ENCODE measurements around the gene DNHD1. TPM values are rescaled to one million over a fixed set of nuclear protein-coding genes. Genes with fewer than 3 reads are reported as not detected.
A peak's percentile ranks its signal among the peaks of the same experiment; 100 is the strongest.

Gene DNHD1
- total RNA-seq, 2 experiments from 2014 or later, result 18.2 to 19.3 TPM

DNA sequence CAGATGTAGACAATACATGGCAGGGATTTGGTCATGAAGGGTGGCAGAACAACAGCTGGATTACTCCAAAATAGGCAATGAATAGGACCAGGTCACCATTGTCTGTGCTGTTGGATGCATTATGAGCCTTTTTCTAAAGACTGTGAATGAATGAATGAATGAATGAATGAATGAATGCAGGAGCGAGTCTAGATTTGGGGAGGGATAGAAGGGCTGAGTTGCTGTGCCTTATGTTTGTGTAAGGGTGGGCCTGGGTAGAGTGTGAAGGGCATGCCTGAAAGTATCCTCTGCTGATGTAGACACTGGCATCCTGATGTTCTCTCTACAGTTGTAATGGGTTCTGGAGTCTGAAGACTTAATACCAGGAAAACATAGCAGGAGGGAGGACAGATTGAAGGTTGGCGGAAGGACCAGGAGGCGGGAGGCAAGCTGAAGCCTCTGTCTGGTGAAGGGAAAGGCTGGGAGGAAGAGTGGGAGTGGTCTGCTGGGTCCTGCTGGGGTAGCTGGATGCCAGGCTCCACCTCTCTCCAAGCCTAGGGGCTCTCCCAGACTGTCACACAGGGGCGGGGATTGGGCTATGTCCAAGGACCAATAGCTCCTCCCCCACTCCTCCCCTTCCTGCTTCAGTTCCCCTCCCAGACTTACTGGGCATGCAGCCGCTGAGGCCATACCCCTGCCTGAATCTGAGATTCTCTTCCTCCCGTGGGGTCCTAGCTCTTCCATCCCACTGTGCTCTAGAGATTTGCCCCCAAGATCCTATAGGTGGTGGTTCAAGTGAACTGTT is 28.2 kb upstream of the DNHD1 start:
- intact Hi-C loops (cut with micrococcal nuclease), result no loop called here
- Mint-ChIP-seq H3K36me3 (ENCODE audit: low read depth) (no peaks in the 10 kb centered on the region), H3K27ac (no peak overlapping the region), H3K4me3 (no peak overlapping the region), H3K9me3 (no peaks in the 10 kb centered on the region), H3K27me3 (ENCODE audit: low read depth) (no peaks in the 10 kb centered on the region), H3K4me1 (ENCODE audit: low read depth) (peaks cover 11% of the 10 kb centered on the region)
- DNase-seq, result peak; percentile 64
- CTCF ChIA-PET, result interaction anchor here (0.9 to 1.3 kb wide), 3 partner anchors 28 to 115 kb away, joined by 3 to 4 read pairs (median 4); partner anchors contain the start of genes HPX and SMPD1

DNA sequence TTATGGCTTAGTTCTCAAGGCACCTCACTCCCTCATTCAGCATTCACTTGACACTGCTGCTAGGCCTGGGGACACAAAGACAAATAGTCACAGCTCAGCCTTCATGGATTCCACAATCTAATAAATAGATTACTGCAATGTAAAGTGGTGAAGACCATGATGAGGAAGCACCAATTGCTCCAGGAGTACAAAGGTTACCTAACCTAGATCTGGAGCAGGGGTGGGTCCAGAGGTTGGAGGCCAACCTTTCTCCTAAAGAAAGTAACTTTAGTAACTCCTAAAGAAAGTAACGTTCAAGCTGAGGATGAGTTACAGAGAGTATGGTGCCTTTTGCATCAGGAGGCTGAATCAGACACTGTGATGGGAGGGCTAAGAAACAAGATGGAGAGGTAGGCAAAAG is 27.5 kb upstream of the DNHD1 start:
- no peak overlapping the region for H3K27ac Mint-ChIP-seq
- DNase-seq, result no peak
- H3K27me3 Mint-ChIP-seq (ENCODE audit: low read depth), result no peaks in the 10 kb centered on the region
- H3K36me3 Mint-ChIP-seq (ENCODE audit: low read depth), result no peaks in the 10 kb centered on the region
- H3K9me3 Mint-ChIP-seq, result no peaks in the 10 kb centered on the region
- no peak overlapping the region for H3K4me3 Mint-ChIP-seq
- H3K4me1 Mint-ChIP-seq (ENCODE audit: low read depth), result peaks cover 15% of the 10 kb centered on the region
- CTCF ChIA-PET, result interaction anchor here (0.9 kb wide), 1 partner anchor 28 kb away, joined by 4 read pairs; the partner anchor contains the start of gene HPX
- intact Hi-C loops (cut with micrococcal nuclease), result no loop called here

DNA sequence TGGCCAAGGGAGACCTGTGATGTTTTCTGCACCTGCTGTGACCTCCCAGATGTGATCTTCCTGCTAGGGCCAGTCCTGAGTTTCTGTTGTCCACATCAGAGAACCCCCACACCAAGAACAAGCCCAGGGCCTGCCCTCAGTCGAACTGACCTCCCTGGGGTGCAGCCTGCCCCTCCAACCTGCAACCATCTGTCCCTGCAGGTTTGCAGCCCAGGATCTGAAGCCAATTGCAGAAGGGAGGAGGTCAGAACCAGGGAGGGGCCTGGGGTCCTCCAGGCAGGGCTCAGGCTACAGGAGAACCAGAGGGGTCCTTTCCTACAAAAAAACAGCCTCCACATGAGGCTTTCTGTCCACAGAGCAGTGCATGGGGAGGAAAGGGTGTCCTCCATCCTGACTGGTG is 24.1 kb upstream of the DNHD1 start:
- H3K27ac Mint-ChIP-seq, result no peak overlapping the region

DNA sequence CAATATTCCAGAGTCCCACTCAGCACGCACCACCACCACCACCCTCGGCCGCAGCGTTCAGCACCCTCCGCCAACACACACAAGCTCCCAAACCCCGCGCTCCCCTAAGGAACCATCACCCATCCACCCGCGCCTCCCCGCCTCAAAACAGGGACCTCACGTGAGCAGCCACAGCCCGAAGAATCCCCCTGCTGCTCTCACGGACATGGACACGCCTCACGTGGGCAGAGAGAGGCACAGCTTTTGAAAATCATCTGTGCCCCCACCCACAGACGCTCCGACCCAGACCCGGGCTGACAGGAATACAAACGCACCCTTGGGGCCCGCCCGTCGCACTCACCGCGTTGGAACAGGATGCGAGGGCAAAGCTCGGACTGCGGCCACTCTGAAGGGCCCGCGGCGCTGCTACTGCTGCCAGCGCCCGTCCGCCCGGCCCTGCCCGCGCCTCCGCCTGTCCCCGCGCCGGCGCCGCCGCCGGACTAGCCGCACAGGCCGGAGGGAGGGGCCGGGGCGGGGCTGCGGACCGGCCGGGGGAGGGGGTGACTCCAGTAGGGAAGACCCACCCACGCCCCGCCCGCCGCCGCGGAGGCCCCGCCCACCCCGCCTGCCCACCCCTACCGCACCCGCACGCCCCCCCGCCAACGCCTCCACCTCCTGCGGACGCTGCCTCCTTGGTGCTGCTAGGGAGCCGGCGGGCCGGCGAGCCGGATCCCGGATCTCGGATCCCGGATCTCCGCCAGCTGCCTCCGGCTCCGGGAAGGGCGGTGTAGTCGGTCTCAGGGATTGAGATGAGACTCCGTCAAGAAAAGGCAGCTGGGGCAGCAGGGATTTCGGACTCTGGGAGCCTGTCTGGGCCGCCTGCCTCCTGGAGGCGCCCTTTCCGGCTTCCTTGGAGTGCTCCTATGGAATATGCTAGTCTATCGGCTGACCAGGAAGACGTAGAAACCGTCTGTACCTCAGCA is 23.3 kb upstream of the DNHD1 start, which contains the start of gene TRIM3:
Gene TRIM3, minus strand, starts transcription at position 491 of the 962 bp plus-strand sequence. CDS start 8,246 bp downstream, outside the sequence.
- no peak within 1 kb of the TSS for H3K27ac Mint-ChIP-seq
- no peaks in the 10 kb centered on the region for H3K27me3 Mint-ChIP-seq (ENCODE audit: low read depth)
- no peaks in the 10 kb centered on the region for H3K9me3 Mint-ChIP-seq
- peaks cover 5% of the 10 kb centered on the region for H3K36me3 Mint-ChIP-seq (ENCODE audit: low read depth)
- CTCF ChIA-PET, result interaction anchor here (0.9 to 2.1 kb wide), 4 partner anchors 8 to 95 kb away, joined by 5 to 12 read pairs (median 8); partner anchors contain the start of genes ARFIP2 and TIMM10B
- peak; percentile 62 for DNase-seq
- peak within 1 kb of the TSS; percentile 80 for H3K4me3 Mint-ChIP-seq
- peaks cover 19% of the 10 kb centered on the region for H3K4me1 Mint-ChIP-seq (ENCODE audit: low read depth)
- intact Hi-C loops (cut with micrococcal nuclease), result loop anchor here (1.0 to 2.0 kb wide), 3 partner anchors 209 to 266 kb away; partner anchors contain the start of genes FHIP1B and MRPL17

More for the DNA sequence above, 24.1 kb upstream of the DNHD1 start:
- Mint-ChIP-seq H3K4me3 (peak overlapping the region; percentile 55), H3K36me3 (ENCODE audit: low read depth) (peaks cover 2% of the 10 kb centered on the region), H3K9me3 (no peaks in the 10 kb centered on the region), H3K27me3 (ENCODE audit: low read depth) (no peaks in the 10 kb centered on the region), H3K4me1 (ENCODE audit: low read depth) (peaks cover 18% of the 10 kb centered on the region)
- CTCF ChIA-PET, result interaction anchor here (1.7 to 2.3 kb wide), 3 partner anchors 9 to 95 kb away, joined by 6 to 21 read pairs (median 6); partner anchors contain the start of genes ARFIP2 and TIMM10B
- intact Hi-C loops (cut with micrococcal nuclease), result loop anchor here (2.0 kb wide), 2 partner anchors 210 to 238 kb away; partner anchors contain the start of genes FHIP1B and MRPL17
- DNase-seq, result no peak

DNA sequence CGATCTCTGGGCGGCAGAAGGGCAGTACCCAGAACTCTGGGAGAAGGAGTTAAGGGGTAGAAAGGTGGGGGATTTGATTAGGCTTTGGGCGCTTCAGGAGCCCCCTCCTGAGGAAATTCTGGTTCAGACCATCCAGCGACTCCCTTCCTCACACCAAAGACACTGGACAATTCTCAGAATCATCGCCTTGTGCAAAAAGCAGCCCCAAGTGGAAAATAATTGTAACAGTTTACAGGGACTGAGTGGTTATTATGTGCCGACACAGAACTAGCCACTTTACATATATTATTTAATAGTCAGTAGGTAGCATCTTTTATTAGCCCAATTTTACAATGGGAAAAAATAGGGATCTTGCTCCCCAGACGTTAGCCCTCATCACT is 22.7 kb upstream of the DNHD1 start:
- Mint-ChIP-seq H3K27me3 (ENCODE audit: low read depth) (no peaks in the 10 kb centered on the region), H3K4me1 (ENCODE audit: low read depth) (peaks cover 23% of the 10 kb centered on the region), H3K36me3 (ENCODE audit: low read depth) (peaks cover 5% of the 10 kb centered on the region), H3K9me3 (no peaks in the 10 kb centered on the region), H3K4me3 (peak overlapping the region; percentile 68), H3K27ac (no peak overlapping the region)
- intact Hi-C loops (cut with micrococcal nuclease), result loop anchor here (1.0 kb wide), 1 partner anchor 265 kb away; no protein-coding TSS in a partner anchor
- DNase-seq, result no peak
- CTCF ChIA-PET, result interaction anchor here (1.6 to 2.1 kb wide), 2 partner anchors 31 to 96 kb away, joined by 9 to 12 read pairs; no protein-coding TSS in a partner anchor

DNA sequence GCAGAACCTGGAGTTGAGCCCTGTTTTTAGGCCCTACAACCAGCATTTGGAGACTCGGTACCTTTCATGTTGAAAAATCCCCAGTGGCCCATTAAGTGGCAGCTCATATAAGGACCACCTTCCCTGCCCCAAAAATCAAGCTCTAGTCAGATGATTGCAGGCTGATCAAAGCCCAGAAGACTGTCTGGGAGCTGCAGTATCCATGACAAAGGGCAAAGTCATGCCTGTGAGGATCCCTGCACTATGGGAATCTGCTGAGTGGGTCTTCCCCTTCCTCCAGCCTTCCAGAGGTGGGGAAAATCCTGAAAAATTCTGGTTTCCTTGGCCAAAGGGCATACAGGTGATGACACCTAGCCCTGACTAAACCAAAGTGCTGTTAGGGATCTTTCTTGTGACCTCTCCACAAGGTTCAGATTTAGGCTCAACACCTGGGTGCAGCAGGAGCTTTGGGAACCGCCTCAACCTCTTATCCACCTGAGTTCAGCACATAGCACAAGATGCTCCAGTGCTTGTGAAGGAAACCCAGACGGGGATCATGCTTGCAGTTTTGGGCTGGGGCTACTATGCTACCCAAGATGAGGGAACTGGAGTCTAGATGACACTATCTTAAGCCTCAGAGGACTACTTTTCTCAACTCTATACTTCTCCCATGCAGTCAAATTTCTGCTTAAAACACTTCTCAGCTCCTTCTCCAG is 22.1 kb upstream of the DNHD1 start:
- H3K36me3 Mint-ChIP-seq (ENCODE audit: low read depth), result peaks cover 5% of the 10 kb centered on the region
- intact Hi-C loops (cut with micrococcal nuclease), result loop anchor here (1.0 kb wide), 1 partner anchor 264 kb away; no protein-coding TSS in a partner anchor
- peak overlapping the region; percentile 57 for H3K27ac Mint-ChIP-seq
- H3K4me3 Mint-ChIP-seq, result no peak overlapping the region
- no peaks in the 10 kb centered on the region for H3K27me3 Mint-ChIP-seq (ENCODE audit: low read depth)
- peaks cover 28% of the 10 kb centered on the region for H3K4me1 Mint-ChIP-seq (ENCODE audit: low read depth)
- no peaks in the 10 kb centered on the region for H3K9me3 Mint-ChIP-seq
- DNase-seq, result no peak
- CTCF ChIA-PET, result interaction anchor here (0.9 to 2.1 kb wide), 6 partner anchors 12 to 112 kb away, joined by 3 to 12 read pairs (median 4); partner anchors contain the start of gene SMPD1

DNA sequence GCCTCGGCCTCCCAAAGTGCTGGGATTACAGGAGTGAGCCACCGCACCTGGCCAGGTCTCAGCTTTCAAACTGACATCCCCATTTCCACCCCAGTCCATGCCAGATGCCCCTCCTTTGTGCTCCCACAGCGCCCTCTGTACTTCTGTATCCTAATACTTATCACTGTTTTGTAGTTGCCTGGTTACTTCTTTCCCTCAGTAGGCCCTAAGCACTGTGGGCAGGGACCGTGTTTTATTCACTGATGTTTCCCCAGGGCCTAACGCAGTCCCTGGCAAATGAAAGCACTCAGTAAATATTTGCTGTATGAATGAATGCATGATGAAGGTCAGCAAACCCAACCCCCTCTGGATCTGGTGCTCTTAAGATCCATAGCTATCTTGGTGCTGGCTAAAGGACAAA is 21.1 kb upstream of the DNHD1 start:
- intact Hi-C loops (cut with micrococcal nuclease), result no loop called here
- H3K4me3 Mint-ChIP-seq, result no peak overlapping the region
- H3K27ac Mint-ChIP-seq, result no peak overlapping the region
- CTCF ChIA-PET, result interaction anchor here (1.0 to 1.6 kb wide), 5 partner anchors 11 to 113 kb away, joined by 3 to 9 read pairs (median 4); no protein-coding TSS in a partner anchor
- H3K36me3 Mint-ChIP-seq (ENCODE audit: low read depth), result peaks cover 5% of the 10 kb centered on the region
- no peaks in the 10 kb centered on the region for H3K27me3 Mint-ChIP-seq (ENCODE audit: low read depth)
- no peak for DNase-seq
- no peaks in the 10 kb centered on the region for H3K9me3 Mint-ChIP-seq
- H3K4me1 Mint-ChIP-seq (ENCODE audit: low read depth), result peaks cover 37% of the 10 kb centered on the region

DNA sequence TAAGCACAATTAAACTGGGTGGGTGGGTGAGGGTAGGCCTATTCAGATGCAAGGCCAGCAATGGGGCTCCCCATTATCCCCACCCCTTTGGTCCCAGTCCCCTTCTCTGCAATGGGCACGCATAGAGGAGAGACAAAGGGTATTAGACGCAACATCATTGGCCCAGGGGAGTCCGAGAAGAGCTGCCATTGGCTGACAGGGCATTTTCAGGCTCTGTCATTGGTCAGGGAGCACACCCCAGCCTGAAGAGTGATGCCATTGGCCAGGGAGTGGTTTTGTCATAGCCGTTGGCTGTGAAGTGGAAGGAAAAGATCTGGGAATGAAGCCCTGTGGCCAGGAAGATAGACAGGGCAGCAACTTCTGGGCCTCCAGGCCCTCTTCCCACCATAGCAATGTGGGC is 20.5 kb upstream of the DNHD1 start:
- intact Hi-C loops (cut with micrococcal nuclease), result no loop called here
- Mint-ChIP-seq H3K4me3 (no peak overlapping the region), H3K4me1 (ENCODE audit: low read depth) (peaks cover 39% of the 10 kb centered on the region), H3K27ac (no peak overlapping the region), H3K9me3 (no peaks in the 10 kb centered on the region), H3K36me3 (ENCODE audit: low read depth) (peaks cover 8% of the 10 kb centered on the region), H3K27me3 (ENCODE audit: low read depth) (no peaks in the 10 kb centered on the region)
- CTCF ChIA-PET, result interaction anchor here (1.0 to 1.4 kb wide), 3 partner anchors 21 to 98 kb away, joined by 3 to 4 read pairs (median 3); no protein-coding TSS in a partner anchor
- DNase-seq, result no peak

DNA sequence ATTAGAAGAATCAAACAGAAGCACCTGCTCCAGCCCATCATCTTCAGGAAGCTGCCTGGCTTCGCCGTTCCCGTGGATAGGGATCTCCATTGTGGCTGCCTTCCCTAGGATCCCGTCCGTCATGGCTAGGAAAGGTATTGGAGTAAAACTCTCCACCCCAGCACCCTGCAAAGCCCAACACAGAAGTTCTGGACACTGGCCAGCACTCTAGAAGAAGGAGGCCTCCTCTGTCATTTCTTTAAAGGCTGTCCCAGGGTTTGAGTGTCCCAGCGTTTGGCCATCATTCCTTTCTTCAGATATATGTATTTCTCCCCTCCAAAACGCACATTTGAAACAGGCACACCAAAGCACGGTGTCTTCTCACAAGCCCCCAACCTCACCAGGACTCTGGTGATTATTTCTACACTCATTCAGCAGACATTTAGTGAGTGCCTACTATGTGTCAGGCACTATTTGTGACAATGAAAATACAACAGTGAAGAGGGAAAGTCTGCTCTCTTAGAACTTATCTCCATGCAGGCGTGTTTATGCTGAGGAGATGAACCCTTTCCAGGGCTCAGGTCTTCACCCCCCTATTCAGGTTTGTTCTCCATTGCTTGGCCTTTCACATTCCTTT is 16.7 kb upstream of the DNHD1 start:
- H3K4me3 Mint-ChIP-seq, result peak overlapping the region; percentile 94
- peaks cover 21% of the 10 kb centered on the region for H3K36me3 Mint-ChIP-seq (ENCODE audit: low read depth)
- no peak for DNase-seq
- peak overlapping the region; percentile 96 for H3K27ac Mint-ChIP-seq
- intact Hi-C loops (cut with micrococcal nuclease), result loop anchor here (2.0 to 5.0 kb wide), 5 partner anchors 42 to 853 kb away; partner anchors contain the start of genes TRIM22 and TRIM34
- H3K4me1 Mint-ChIP-seq (ENCODE audit: low read depth), result peaks cover 38% of the 10 kb centered on the region
- CTCF ChIA-PET, result no interaction called here
- H3K9me3 Mint-ChIP-seq, result no peaks in the 10 kb centered on the region
- H3K27me3 Mint-ChIP-seq (ENCODE audit: low read depth), result no peaks in the 10 kb centered on the region

DNA sequence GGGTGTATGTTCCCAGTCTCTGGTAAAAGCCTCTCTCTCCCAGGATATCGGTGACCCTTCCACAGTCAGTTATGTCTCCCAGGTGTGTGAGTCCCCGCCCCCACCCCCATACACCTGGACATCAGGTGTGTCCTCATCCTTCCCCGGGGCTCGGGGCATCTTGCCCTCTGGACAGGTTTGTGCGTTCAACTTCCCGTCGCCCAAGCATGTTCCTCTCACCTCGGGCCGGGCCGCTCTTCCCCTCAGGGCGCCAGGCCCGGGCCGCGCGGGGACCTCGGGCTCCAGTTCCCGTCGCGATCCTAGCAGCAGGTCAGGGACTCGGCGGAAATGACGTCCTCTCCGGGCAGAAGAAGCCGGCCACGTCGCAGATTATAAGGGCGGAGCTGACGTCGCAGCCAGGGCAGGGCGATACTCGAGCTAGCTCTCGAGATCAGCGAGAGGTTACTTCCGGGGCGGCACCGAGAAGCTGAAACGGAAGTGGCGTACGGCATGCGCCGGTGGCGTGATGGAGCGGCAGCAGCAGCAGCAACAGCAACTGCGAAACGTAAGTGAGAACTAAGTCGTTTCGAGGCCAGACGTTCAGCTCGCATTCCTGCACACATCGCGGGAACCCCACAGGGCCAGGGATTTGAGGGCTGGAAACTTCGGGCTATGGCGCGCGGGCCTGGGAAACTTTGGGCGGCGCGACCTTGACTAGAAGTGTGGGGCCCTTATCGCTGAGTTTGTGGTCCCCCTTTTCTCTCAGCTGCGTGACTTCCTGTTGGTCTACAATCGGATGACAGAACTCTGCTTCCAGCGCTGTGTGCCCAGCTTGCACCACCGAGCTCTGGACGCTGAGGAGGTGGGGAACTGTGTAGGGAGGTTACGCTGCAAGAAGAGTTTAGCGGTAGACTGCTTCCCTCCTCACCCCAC is 15.8 kb upstream of the DNHD1 start, which contains the start of the genes ARFIP2 and TIMM10B:
Gene ARFIP2, minus strand, starts transcription at position 320 of the 912 bp plus-strand sequence. CDS start 910 bp downstream, outside the sequence.
Gene TIMM10B, plus strand, starts transcription at position 490 of the 912 bp plus-strand sequence. Its CDS starts 16 bp downstream, at position 506.
- Mint-ChIP-seq H3K9me3 (no peaks in the 10 kb centered on the region), H3K27ac (peak within 1 kb of the TSS; percentile 96)

More for the DNA sequence above, 15.8 kb upstream of the DNHD1 start, which contains the start of the genes ARFIP2 and TIMM10B:
- no peaks in the 10 kb centered on the region for H3K27me3 Mint-ChIP-seq (ENCODE audit: low read depth)
- intact Hi-C loops (cut with micrococcal nuclease), result loop anchor here (1.0 to 5.0 kb wide), 13 partner anchors 42 to 854 kb away; partner anchors contain the start of genes APBB1, FHIP1B, MRPL17 and SMPD1
- peaks cover 21% of the 10 kb centered on the region for H3K36me3 Mint-ChIP-seq (ENCODE audit: low read depth)
- H3K4me3 Mint-ChIP-seq, result peak within 1 kb of the TSS; percentile 94
- peaks cover 38% of the 10 kb centered on the region for H3K4me1 Mint-ChIP-seq (ENCODE audit: low read depth)
- CTCF ChIA-PET, result interaction anchor here (0.6 to 4.8 kb wide), 9 partner anchors 9 to 266 kb away, joined by 3 to 37 read pairs (median 5); no protein-coding TSS in a partner anchor
- DNase-seq, result peak; percentile 99
